Fibroblast of lung (primary cell): ENCODE data around the gene DUS3L.

Experiments
- CTCF ChIP-seq, 2 donors: IDR thresholded peaks in 1 of 2; conservative IDR thresholded peaks in 1 of 2; 1 replicate in 1 of 2; 2 replicates in 1 of 2; pipeline ENCODE4 v1.5.1; 2011 to 2012; ENCODE audit warnings: low read length in 2 of 2, control low read depth in 1 of 2, inconsistent platforms in 1 of 2, low read depth in 1 of 2, mild to moderate bottlenecking in 1 of 2
- EZH2 ChIP-seq: IDR thresholded peaks from 2 replicates; pipeline ENCODE4 v1.5.1; 2012; ENCODE audit warnings: low read length, control low read depth, mild to moderate bottlenecking; ENCODE audit errors: missing control alignments

GRCh38 chr19:5792224-5792623, 1.3 kb upstream of the DUS3L start:
- TF ChIP-seq CTCF (conservative IDR thresholded peaks at IDR 0.05 in 1 of 2, IDR thresholded peaks at IDR 0.05 in 1 of 2; ENCODE audit: low read depth in 1 of 2, low read length in 2 of 2) = no peak
- TF ChIP-seq EZH2 = no peak
